Frontal cortex (tissue), 4 donors: ENCODE data around the gene HSPG2. TPM values are rescaled to one million over a fixed set of nuclear protein-coding genes. Genes with fewer than 3 reads are reported as not detected.
"Not testable (repeated sequence)": the region's sequence is repeated elsewhere in the genome, so short reads cannot be mapped to it uniquely, and the experiment has no call there.

ENCODE experiments used
- DNase-seq, 2 donors: peaks; one replicate each; pipeline ENCODE4 v3.0.0; 2012; ENCODE audit warnings: low spot score in 2 of 2
- FAIRE-seq: peaks from 2 replicates; lab custom pipeline; 2012; peaks lifted over from hg19 to GRCh38; lab: Jason Lieb, UNC
- total RNA-seq: library from RNA; depleted of rRNA; stranded (reverse); fragments of >200 nt; gene quantifications from one replicate; pipeline ENCODE4 v1.2.3, GENCODE V29; 2014
- donor health status: control.
- donor health status: control.
- donor health status: control.

The HSPG2 gene
- total RNA-seq, 1 donor from 2014 or later = 4.5 TPM

GRCh38 chr1:21821385-21822019 is 115.6 kb downstream of the HSPG2 start:
- DNase-seq = no peak
- FAIRE-seq = no peak

- FAIRE-seq = no peak
- no peak for DNase-seq
Measured at GRCh38 chr1:21820597-21821232, 116.4 kb downstream of the HSPG2 start.

GRCh38 chr1:21818656-21819055 is 118.5 kb downstream of the HSPG2 start:
- DNase-seq = no peak
- no peak for FAIRE-seq

GRCh38 chr1:21816602-21817302 is 120.4 kb downstream of the HSPG2 start:
- DNase-seq = peak in 1 of 2 donors; percentile 13

GRCh38 chr1:21815724-21816321 is 121.3 kb downstream of the HSPG2 start:
- DNase-seq (peak in 1 of 2 donors; percentile 12), FAIRE-seq (no peak)

More at GRCh38 chr1:21816602-21817302, 120.4 kb downstream of the HSPG2 start:
- no peak for FAIRE-seq

GRCh38 chr1:21814981-21815582 is 122.0 kb downstream of the HSPG2 start:
- peak; percentile 8 to 37 for DNase-seq
- FAIRE-seq = no peak

- FAIRE-seq (no peak), DNase-seq (peak; percentile 19 to 27)
Measured at GRCh38 chr1:21814241-21814918, 122.7 kb downstream of the HSPG2 start.

GRCh38 chr1:21813542-21813941 is 123.6 kb downstream of the HSPG2 start:
- no peak for FAIRE-seq
- DNase-seq = no peak

- DNase-seq (peak; percentile 6 to 27), FAIRE-seq (no peak)
Measured at GRCh38 chr1:21811875-21812305, 125.2 kb downstream of the HSPG2 start, which contains the start of gene LDLRAD2. Gene LDLRAD2 (plus strand): TSS chr1:21812265. CDS start chr1:21812452, 187 bp downstream.

- FAIRE-seq (no peak), DNase-seq (no peak)
Measured at GRCh38 chr1:21804536-21804935, 132.6 kb downstream of the HSPG2 start.

- FAIRE-seq = no peak
- DNase-seq = no peak
Measured at GRCh38 chr1:21801100-21801499, 136.0 kb downstream of the HSPG2 start.

GRCh38 chr1:21799730-21800129 is 137.4 kb downstream of the HSPG2 start:
- FAIRE-seq (no peak), DNase-seq (no peak)

- DNase-seq (no peak), FAIRE-seq (no peak)
Measured at GRCh38 chr1:21795075-21795474, 142.0 kb downstream of the HSPG2 start.

GRCh38 chr1:21794656-21795055 is 142.5 kb downstream of the HSPG2 start:
- no peak for FAIRE-seq
- DNase-seq = no peak

GRCh38 chr1:21793104-21793503 is 144.0 kb downstream of the HSPG2 start:
- DNase-seq = no peak
- no peak for FAIRE-seq

GRCh38 chr1:21786640-21787039 is 150.5 kb downstream of the HSPG2 start:
- FAIRE-seq (no peak), DNase-seq (no peak)

- not testable (repeated sequence) for DNase-seq, FAIRE-seq
Measured at GRCh38 chr1:21785764-21786163, 151.3 kb downstream of the HSPG2 start.

- FAIRE-seq = no peak
Measured at GRCh38 chr1:21783679-21784603, 153.2 kb downstream of the HSPG2 start.

More at GRCh38 chr1:21783679-21784603, 153.2 kb downstream of the HSPG2 start:
- peak in 1 of 2 donors; percentile 13 for DNase-seq
